Sigmoid colon (tissue), 4 donors: ENCODE measurements around the gene KRT76.

Experiments used
- CTCF ChIP-seq, 4 experiments: fragments of 450-650 bp in 3 of 4; fragments of 200-600 bp in 1 of 4; IDR thresholded peaks; one replicate each; pipeline ENCODE4 v1.5.1; 2016 to 2019; ENCODE audit warnings: antibody characterized with exemption in 4 of 4, mild to moderate bottlenecking in 3 of 4, moderate library complexity in 2 of 4
- EP300 ChIP-seq, 4 donors: sonication (generic); formaldehyde crosslinking; IDR thresholded peaks; one replicate each; pipeline ENCODE4 v1.6.1; 2017; ENCODE audit warnings: antibody characterized with exemption in 4 of 4
- POLR2A ChIP-seq, 2 donors: fragments of 450-650 bp; IDR thresholded peaks; one replicate each; pipeline ENCODE4 v1.6.1; 2016; ENCODE audit warnings: antibody characterized with exemption in 2 of 2, mild to moderate bottlenecking in 2 of 2, moderate library complexity in 2 of 2
- POLR2AphosphoS5 ChIP-seq, 4 donors: sonication (generic); formaldehyde crosslinking; IDR thresholded peaks; one replicate each; pipeline ENCODE4 v1.6.1; 2017; ENCODE audit warnings: antibody characterized with exemption in 4 of 4

GRCh38 chr12:52776913-52777395, at the start of gene KRT76:
- TF ChIP-seq POLR2A (IDR thresholded peaks at IDR 0.05) (no peak), CTCF (IDR thresholded peaks at IDR 0.05) (no peak), POLR2AphosphoS5 (IDR thresholded peaks at IDR 0.05) (no peak), EP300 (IDR thresholded peaks at IDR 0.05) (no peak)
